Immature natural killer cell (primary cell): ENCODE results near the gene PRR23A. TPM values are rescaled to one million over a fixed set of nuclear protein-coding genes. Genes with fewer than 3 reads are reported as not detected.
"Not testable (repeated sequence)": the region's sequence is repeated elsewhere in the genome, so short reads cannot be mapped to it uniquely, and the experiment has no call there.

ENCODE experiments used
- DNase-seq, 3 donors: peaks; one replicate each; pipeline ENCODE4 v3.0.0; 2022; ENCODE audit warnings: mixed read lengths in 1 of 3
- H3K27ac Mint-ChIP-seq, 6 donors: one replicate each; pipeline ENCODE4 v1.8.0; 2020; ENCODE audit warnings: mixed read lengths in 6 of 6, mild to moderate bottlenecking in 5 of 6, inconsistent platforms in 4 of 6, moderate library complexity in 3 of 6
- H3K27me3 Mint-ChIP-seq, 3 donors: one replicate each; pipeline ENCODE4 v1.8.0; 2020 to 2021; ENCODE audit warnings: low read depth in 3 of 3, mild to moderate bottlenecking in 3 of 3, mixed read lengths in 3 of 3, moderate library complexity in 3 of 3, inconsistent platforms in 1 of 3
- H3K36me3 Mint-ChIP-seq, 3 donors: one replicate each; pipeline ENCODE4 v1.8.0; 2020; ENCODE audit warnings: mixed read lengths in 3 of 3, inconsistent platforms in 2 of 3, mild to moderate bottlenecking in 2 of 3
- H3K4me1 Mint-ChIP-seq, 2 donors: one replicate each; pipeline ENCODE4 v1.8.0; 2020; ENCODE audit warnings: inconsistent platforms in 2 of 2, mild to moderate bottlenecking in 2 of 2, mixed read lengths in 2 of 2, moderate library complexity in 1 of 2
- H3K4me3 Mint-ChIP-seq, 5 donors: one replicate each; pipeline ENCODE4 v1.8.0; 2020; ENCODE audit warnings: mild to moderate bottlenecking in 5 of 5, mixed read lengths in 5 of 5, inconsistent platforms in 3 of 5, moderate library complexity in 3 of 5
- H3K9me3 Mint-ChIP-seq, 6 donors: one replicate each; pipeline ENCODE4 v1.8.0; 2020; ENCODE audit warnings: mild to moderate bottlenecking in 6 of 6, mixed read lengths in 6 of 6, inconsistent platforms in 4 of 6, moderate library complexity in 3 of 6
- polyA plus RNA-seq, 3 donors: library from polyadenylated mRNA; unstranded; fragments of 300-500 nt; fragmentation: Illumina TruSeq; gene quantifications; one replicate each; pipeline ENCODE4 v1.2.3, GENCODE V29; 2021

PRR23A gene
- not detected for polyA plus RNA-seq

DNA sequence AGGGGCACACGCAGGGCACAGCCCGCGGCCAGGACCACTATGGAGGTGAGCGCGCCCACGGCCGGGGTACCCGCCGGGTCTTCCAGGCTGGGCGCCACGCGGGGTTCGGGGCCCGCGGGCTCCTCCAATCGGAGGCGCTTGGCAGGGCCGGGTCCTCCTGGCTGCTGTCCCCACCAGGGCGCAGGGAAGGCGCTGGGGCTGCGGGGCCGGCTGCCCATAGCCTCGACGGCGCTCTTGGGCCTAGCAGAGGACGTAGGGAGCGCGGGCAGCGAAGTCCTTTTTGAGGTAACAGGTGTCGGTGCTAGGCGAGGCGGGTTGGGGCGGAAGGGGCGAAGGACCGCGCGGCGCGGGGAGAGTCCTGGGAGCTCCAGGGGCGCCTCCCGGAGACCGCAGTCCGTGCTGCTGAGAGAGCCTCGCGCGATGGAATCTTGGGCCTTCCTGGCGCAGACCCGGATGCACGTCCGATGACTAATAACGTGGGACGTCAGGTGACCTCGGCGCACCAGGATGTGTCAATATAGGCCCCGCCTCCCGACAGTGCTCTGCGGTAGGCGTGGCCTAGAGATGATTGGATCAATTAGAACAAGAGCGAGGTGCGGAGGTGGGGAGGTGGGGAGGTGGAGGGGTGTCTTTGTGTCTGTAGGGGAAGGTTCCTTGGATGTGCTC, at the start of gene PRR23A:
TSS of gene PRR23A (minus strand) at position 218 of the 666 bp plus-strand sequence. CDS start at position 218, 0 bp downstream.
- DNase-seq: no peak
- no peak within 1 kb of the TSS for H3K4me3 Mint-ChIP-seq
- no peak within 1 kb of the TSS for H3K27ac Mint-ChIP-seq
- H3K27me3 Mint-ChIP-seq: peaks cover 1 to 6% (median 1%) of the 10 kb centered on the region in 3 donors
- H3K9me3 Mint-ChIP-seq: peaks cover 0 to 27% (median 11%) of the 10 kb centered on the region in 6 donors
- H3K4me1 Mint-ChIP-seq: no peaks in the 10 kb centered on the region
- H3K36me3 Mint-ChIP-seq: peaks cover 0 to 3% (median 0%) of the 10 kb centered on the region in 3 donors

DNA sequence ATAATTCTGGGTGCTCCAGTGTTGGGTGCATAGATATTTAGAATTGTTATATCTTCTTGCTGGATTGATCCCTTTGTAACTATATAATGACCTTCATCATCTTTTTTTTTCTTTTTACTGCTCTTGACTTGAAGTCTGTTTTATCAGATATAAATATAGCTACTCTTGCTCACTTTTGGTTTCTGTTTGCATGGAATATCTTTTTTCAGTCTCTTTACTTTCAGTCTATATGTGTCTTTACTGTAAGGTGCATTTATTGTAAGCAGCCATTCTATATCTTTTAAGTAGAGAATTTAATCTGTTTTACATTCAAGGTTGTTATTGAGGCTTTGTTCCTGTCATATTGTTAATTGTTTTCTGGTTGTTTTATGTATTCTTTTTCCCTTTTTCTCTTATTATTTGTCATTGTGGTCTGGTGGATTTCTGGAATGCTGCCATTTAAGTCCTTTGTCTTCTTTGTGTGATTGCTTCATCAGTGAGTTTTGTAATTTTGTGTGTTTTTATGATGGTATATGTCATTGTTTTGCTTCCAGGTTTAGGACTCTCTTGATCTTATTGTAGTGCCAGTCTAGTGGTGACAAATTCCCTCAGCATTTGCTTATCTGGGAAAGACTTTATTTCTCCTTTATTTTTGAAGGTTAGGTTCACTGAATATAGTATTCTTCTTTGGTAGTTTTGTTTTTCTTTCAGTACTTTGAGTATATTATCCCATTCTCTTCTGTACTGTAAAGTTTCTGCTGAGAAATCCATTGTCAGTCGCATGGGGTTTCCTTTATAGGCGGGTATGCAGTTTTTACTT, 46.9 kb upstream of the PRR23A start:
- Mint-ChIP-seq H3K27me3 (peaks cover 2 to 5% (median 4%) of the 10 kb centered on the region in 3 donors), H3K27ac (no peak overlapping the region), H3K9me3 (peaks cover 11 to 37% (median 15%) of the 10 kb centered on the region in 6 donors), H3K4me1 (no peaks in the 10 kb centered on the region), H3K36me3 (peaks cover 0 to 10% (median 3%) of the 10 kb centered on the region in 3 donors), H3K4me3 (no peak overlapping the region)
- DNase-seq: no peak

DNA sequence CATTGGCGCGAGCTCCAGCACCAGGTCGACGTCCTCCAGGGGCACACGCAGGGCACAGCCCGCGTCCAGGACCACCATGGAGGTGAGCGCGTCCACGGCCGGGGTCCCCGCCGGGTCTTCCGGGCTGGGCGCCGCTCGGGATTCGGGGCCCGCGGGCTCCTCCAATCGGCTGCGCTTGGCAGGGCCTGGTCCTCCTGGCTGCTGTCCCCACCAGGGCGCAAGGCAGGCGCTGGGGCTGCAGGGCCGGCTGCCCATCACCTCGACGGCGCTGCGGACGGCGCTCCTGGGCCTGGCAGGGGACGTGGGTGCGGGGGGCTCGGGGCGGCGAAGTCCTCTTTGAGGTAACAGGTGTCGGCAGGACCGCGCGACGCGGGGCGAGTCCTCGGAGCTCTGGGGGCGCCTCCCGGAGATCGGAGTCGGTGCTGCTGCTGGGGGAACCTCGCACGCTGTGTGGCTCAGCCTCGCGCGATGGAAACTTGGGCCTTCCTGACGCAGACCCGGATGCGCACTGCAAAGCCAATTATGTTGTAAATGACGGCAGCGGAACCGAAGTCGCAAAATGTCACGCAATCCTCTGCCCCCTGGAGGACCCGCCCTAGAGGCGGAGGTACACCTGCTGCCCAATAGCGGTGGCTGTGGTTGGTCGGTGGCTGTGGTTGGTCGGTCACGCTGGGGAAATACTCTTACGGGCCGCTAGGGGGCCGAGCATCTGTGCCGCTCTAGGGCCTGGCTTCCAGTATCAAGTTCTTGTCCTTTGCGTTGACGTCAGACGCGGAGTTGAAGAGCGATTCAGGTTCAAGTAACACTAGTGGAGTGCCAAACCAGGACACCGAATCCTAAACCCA, 38.5 kb upstream of the PRR23A start, which contains the start of gene PRR23C:
TSS of gene PRR23C (minus strand) at position 527 of the 845 bp plus-strand sequence. CDS start at position 255, 272 bp downstream.
- H3K4me1 Mint-ChIP-seq: no peaks in the 10 kb centered on the region

DNA sequence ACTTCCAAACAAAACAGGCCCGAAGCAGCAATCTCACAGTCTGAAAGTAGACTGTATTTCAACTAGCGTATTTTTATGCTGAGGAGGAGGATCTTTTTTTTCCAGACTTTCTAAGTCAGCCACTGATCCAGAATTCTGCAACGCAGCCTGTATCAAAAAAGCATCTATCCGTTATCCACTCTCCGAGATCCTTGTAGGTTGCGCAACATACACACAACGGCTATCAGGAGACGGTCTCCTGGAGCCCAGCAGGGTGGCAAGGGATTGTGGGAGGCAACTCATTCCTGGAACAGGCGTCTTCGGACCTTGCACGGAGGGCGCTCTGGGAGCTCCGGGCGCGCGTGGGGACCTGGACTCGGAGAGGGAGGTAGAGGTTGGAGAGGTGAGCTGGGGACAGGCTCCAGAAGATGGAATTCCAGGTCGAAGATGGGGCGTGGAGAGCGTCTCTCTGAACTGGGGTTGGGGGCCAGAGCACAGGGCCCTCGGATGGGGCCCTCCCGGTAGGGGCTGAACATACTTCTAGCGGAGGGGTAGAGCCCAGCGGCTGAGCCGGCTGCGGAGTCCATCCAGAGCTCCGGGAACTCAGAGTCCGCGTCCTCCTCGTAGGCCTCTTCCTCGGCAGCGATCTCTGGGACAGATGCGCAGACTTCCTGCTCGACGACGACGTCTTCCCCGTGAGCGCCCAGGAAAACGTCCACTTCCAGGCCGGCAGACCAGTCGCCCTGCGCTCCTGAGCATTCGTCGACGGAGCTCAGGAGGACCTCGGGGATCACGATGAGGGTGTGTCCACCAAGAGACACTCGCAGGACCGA, 37.7 kb upstream of the PRR23A start:
- no peak for DNase-seq
- H3K27me3 Mint-ChIP-seq: peaks cover 0 to 2% (median 1%) of the 10 kb centered on the region in 3 donors
- H3K4me1 Mint-ChIP-seq: no peaks in the 10 kb centered on the region
- H3K4me3 Mint-ChIP-seq: no peak overlapping the region
- H3K36me3 Mint-ChIP-seq: no peaks in the 10 kb centered on the region
- peaks cover 1 to 11% (median 4%) of the 10 kb centered on the region in 6 donors for H3K9me3 Mint-ChIP-seq
- no peak overlapping the region for H3K27ac Mint-ChIP-seq

More for the DNA sequence above, 38.5 kb upstream of the PRR23A start, which contains the start of gene PRR23C:
- Mint-ChIP-seq H3K27me3 (peaks cover 0 to 3% (median 3%) of the 10 kb centered on the region in 3 donors), H3K27ac (no peak within 1 kb of the TSS), H3K4me3 (no peak within 1 kb of the TSS), H3K9me3 (peaks cover 1 to 11% (median 4%) of the 10 kb centered on the region in 6 donors), H3K36me3 (no peaks in the 10 kb centered on the region)
- no peak for DNase-seq

DNA sequence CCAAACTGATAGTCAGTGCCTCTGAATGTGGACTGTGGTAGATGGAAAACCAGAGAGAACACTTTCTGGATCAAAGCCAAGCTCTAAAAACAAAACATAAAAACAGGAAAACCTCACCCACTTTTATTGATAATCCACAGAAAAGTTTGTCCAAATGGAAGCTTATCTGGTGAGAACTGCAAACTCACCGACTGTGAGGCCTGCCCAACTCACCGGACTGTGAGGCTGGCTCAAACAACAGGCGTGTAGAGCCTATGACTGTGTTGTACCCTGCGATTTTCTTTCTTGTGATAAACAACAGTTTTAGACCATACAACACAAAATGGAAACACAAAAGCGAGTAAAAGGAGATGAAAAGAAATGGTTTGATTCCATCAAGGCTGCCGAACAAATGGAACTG, 31.4 kb upstream of the PRR23A start:
- no peaks in the 10 kb centered on the region for H3K36me3 Mint-ChIP-seq

DNA sequence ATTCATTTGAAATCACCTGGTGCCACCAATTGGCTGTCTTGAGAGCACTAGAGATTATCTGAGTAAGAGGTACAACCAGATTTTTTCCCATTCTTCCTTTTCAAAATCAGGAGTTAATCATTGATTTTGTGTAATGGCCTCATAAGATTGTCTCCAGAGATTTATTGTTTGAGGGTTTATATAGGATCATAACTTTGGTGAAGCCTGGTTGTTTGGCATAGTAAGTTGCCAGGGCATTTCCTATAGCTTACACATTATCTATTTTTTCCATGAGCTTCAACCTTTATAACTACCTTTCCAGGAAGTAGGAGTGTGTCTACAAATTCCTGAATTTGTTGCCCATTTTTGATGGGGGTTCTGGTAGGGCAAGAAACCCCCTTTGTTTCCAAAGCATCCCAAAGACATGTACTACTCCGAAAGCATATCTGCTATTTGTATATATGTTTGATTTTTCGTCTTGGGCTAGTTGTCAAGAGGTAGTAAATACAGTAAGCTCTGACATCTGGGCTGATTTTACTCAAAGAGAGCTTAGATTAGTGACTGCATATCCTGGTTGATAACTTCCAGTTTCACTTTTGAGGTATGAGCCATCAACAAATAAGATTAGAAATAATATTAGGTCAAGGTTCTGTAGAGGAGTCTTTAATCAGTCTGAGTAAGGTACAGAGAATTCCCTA, 26.4 kb upstream of the PRR23A start:
- Mint-ChIP-seq H3K9me3 (peaks cover 10 to 15% (median 13%) of the 10 kb centered on the region in 6 donors), H3K4me1 (no peaks in the 10 kb centered on the region), H3K27me3 (peaks cover 1 to 4% (median 1%) of the 10 kb centered on the region in 3 donors), H3K4me3 (no peak overlapping the region), H3K36me3 (no peaks in the 10 kb centered on the region), H3K27ac (no peak overlapping the region)
- DNase-seq: no peak

More for the DNA sequence above, 31.4 kb upstream of the PRR23A start:
- peaks cover 0 to 8% (median 1%) of the 10 kb centered on the region in 6 donors for H3K9me3 Mint-ChIP-seq
- H3K27me3 Mint-ChIP-seq: peaks cover 1 to 4% (median 1%) of the 10 kb centered on the region in 3 donors
- no peak overlapping the region for H3K27ac Mint-ChIP-seq
- no peak for DNase-seq
- H3K4me3 Mint-ChIP-seq: no peak overlapping the region
- H3K4me1 Mint-ChIP-seq: no peaks in the 10 kb centered on the region

DNA sequence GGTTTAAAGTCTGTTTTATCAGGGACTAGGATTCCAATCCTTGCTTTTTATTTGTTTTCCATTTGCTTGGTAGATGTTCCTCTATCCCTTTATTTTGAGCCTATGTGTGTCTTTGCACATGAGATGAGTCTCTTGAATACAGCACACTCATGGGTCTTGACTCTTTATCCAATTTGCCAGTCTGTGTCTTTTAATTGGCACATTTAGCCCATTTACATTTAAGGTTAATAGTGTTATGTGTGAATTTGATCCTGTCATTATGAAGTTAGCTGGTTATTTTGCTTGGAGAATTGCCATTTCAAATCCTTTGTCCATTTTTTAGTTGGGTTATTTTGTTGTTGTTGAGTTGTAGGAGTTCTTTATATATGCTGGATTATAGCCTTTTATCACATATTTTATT, 24.5 kb upstream of the PRR23A start:
- H3K27ac Mint-ChIP-seq, DNase-seq, H3K36me3 Mint-ChIP-seq, H3K27me3 Mint-ChIP-seq, H3K4me3 Mint-ChIP-seq, H3K4me1 Mint-ChIP-seq: not testable (repeated sequence)
- H3K9me3 Mint-ChIP-seq: peaks cover 8 to 15% (median 13%) of the 10 kb centered on the region in 6 donors

DNA sequence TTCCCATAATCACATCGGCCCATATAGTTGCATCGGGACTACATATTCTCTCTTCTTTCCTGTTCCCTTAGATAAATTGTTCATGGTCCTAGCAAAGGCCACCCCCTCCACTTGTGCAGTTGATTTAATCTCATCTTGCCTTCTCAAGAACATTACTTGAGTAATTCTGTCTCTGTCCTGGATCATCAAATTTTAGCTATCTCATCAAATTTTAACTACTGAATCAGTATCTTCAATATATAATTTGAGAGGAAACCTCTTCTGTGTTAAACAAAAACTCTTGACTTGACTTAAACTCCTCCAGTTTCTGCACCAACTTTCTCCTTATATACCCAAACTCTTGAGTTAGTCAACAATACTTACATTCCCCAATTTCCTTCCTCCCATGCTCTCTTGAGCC, 18.9 kb upstream of the PRR23A start:
- no peak overlapping the region for H3K27ac Mint-ChIP-seq
- no peaks in the 10 kb centered on the region for H3K4me1 Mint-ChIP-seq
- H3K9me3 Mint-ChIP-seq: peaks cover 0 to 13% (median 5%) of the 10 kb centered on the region in 6 donors
- no peak overlapping the region for H3K4me3 Mint-ChIP-seq
- H3K27me3 Mint-ChIP-seq: peaks cover 0 to 1% (median 1%) of the 10 kb centered on the region in 3 donors
- DNase-seq: no peak
- H3K36me3 Mint-ChIP-seq: no peaks in the 10 kb centered on the region

DNA sequence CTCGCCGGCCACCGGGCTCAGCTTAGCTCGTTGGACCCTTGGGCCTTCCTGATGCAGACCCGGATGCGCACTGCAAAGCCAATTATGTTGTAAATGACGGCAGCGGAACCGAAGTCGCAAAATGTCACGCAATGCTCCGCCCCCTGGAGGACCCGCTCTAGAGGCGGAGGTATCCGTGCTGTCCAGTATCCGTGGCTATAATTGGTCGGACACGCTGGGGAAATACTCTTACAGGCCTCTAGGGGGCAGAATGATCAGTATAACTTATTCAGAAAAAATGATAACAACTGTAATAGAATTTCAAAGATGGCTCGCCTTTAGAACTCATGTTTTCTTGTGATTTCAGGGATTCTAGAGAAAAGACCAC, 14.8 kb upstream of the PRR23A start, which contains the start of gene PRR23B:
TSS of gene PRR23B (minus strand) at position 59 of the 367 bp plus-strand sequence. CDS start 265 bp downstream, outside the sequence.
- H3K9me3 Mint-ChIP-seq: peaks cover 3 to 9% (median 6%) of the 10 kb centered on the region in 6 donors
- no peak within 1 kb of the TSS for H3K4me3 Mint-ChIP-seq
- H3K4me1 Mint-ChIP-seq: no peaks in the 10 kb centered on the region
- peaks cover 1 to 2% (median 2%) of the 10 kb centered on the region in 3 donors for H3K27me3 Mint-ChIP-seq
- H3K27ac Mint-ChIP-seq: no peak within 1 kb of the TSS
- no peak for DNase-seq
- H3K36me3 Mint-ChIP-seq: peaks cover 0 to 5% (median 0%) of the 10 kb centered on the region in 3 donors

DNA sequence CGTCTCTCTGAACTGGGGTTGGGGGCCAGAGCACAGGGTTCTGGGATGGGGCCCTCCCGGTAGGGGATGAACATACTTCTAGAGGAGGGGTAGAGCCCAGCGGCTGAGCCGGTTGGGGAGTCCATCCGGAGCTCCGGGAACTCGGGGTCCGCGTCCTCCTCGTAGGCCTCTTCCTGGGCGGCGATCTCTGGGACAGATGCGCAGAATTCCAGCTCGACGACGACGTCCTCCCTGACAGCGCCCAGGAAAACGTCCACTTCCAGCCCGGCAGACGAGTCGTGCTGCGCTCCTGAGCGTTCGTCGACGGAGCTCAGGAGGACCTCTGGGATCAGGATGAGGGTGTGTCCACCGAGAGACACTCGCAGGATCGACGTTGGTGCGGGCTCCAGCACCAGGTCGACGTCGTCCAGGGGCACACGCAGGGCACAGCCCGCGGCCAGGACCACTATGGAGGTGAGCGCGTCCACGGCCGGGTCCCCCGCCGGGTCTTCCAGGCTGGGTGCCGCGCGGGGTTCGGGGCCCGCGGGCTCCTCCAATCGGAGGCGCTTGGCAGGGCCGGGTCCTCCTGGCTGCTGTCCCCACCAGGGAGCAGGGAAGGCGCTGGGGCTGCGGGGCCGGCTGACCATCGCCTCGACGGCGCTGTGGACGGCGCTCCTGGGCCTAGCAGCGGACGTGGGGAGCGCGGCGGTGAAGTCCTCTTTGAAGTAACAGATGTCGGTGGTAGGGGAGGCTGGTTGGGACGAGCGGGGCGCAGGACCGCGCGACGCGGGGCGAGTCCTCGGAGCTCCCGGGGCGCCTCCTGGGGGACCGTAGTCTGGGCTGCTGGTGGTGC, 14.2 kb upstream of the PRR23A start:
- H3K4me1 Mint-ChIP-seq: no peaks in the 10 kb centered on the region
- no peak overlapping the region for H3K4me3 Mint-ChIP-seq
- peaks cover 0 to 5% (median 0%) of the 10 kb centered on the region in 3 donors for H3K36me3 Mint-ChIP-seq
- peaks cover 3 to 9% (median 6%) of the 10 kb centered on the region in 6 donors for H3K9me3 Mint-ChIP-seq
- H3K27me3 Mint-ChIP-seq: peaks cover 1 to 2% (median 2%) of the 10 kb centered on the region in 3 donors
- H3K27ac Mint-ChIP-seq: no peak overlapping the region
- no peak for DNase-seq

DNA sequence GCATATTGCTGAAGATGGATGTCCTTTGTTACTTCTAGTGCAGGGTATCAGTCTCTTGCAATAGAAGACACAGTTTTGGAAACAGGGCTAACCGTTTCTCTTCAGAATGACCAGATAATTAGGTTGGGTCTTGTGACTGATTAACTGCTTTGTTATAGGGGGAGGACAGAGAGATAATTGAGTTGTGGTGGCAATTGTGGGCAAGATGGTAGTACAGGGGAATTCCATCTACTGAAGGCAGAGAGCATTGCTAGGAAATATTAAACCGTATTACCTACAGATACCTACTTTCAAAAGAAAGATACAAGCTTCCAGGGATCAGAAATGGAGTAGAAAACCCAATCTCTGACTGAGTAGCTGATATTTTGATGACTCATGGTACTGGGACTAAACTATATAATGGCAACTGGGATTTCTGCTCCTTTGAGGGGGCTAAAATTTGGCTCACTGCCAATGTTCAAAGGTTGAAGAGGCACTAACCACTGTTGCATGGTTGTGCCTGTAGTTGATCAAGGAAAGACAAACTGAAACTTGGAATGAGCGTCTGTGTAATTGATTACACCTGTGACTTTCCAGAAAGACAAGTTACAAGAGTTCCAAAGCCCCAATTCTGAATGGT, 10.5 kb upstream of the PRR23A start:
- H3K4me3 Mint-ChIP-seq: no peak overlapping the region
- H3K27ac Mint-ChIP-seq: no peak overlapping the region
- peaks cover 5 to 15% (median 11%) of the 10 kb centered on the region in 6 donors for H3K9me3 Mint-ChIP-seq
- peaks cover 0 to 5% (median 0%) of the 10 kb centered on the region in 3 donors for H3K36me3 Mint-ChIP-seq
- DNase-seq: no peak
- no peaks in the 10 kb centered on the region for H3K4me1 Mint-ChIP-seq
- H3K27me3 Mint-ChIP-seq: peaks cover 2 to 7% (median 5%) of the 10 kb centered on the region in 3 donors
